Liver (tissue), 3 donors: Measurements from ENCODE around the gene PNLIPRP2.

Experiments
- EGR1 ChIP-seq, 2 donors: IDR thresholded peaks; 2 replicates each; pipeline ENCODE4 v1.6.1; 2016 to 2018; ENCODE audit warnings: antibody characterized with exemption in 2 of 2, low read depth in 2 of 2
- GABPA ChIP-seq, 2 donors: IDR thresholded peaks in 1 of 2; conservative IDR thresholded peaks in 1 of 2; 2 replicates each; pipeline ENCODE4 v1.6.1; 2016; ENCODE audit warnings: antibody characterized with exemption in 2 of 2, mild to moderate bottlenecking in 1 of 2, moderate library complexity in 1 of 2
- HNF4A ChIP-seq, 2 donors: conservative IDR thresholded peaks; 2 replicates each; pipeline ENCODE4 v1.6.1; 2016; ENCODE audit warnings: antibody characterized with exemption in 2 of 2, mild to moderate bottlenecking in 2 of 2
- RAD21 ChIP-seq, 2 donors: IDR thresholded peaks; 2 replicates each; pipeline ENCODE4 v1.6.1; 2016; ENCODE audit warnings: antibody characterized with exemption in 2 of 2, mild to moderate bottlenecking in 2 of 2
- RXRA ChIP-seq, 2 donors: IDR thresholded peaks; 2 replicates each; pipeline ENCODE4 v1.6.1; 2017 to 2018; ENCODE audit warnings: antibody characterized with exemption in 2 of 2, mild to moderate bottlenecking in 1 of 2
- SP1 ChIP-seq: IDR thresholded peaks from 2 replicates; pipeline ENCODE4 v1.6.1; 2018; ENCODE audit warnings: antibody characterized with exemption, mild to moderate bottlenecking
- TAF1 ChIP-seq: conservative IDR thresholded peaks from 2 replicates; pipeline ENCODE4 v1.6.1; 2016; ENCODE audit warnings: antibody characterized with exemption, mild to moderate bottlenecking
- YY1 ChIP-seq: IDR thresholded peaks from 2 replicates; pipeline ENCODE4 v1.6.1; 2016; ENCODE audit warnings: antibody characterized with exemption, mild to moderate bottlenecking
- TF ChIP-seq, protein P1 (sequence below): fragments of 150-350 bp; IDR thresholded peaks from 2 replicates; pipeline ENCODE4 v1.5.1; 2017; ENCODE audit warnings: improper control_type of control experiment, low read depth, low read length; ENCODE audit not compliant: missing input control
- TF ChIP-seq, protein P2 (sequence below): IDR thresholded peaks from 2 replicates; pipeline ENCODE4 v1.6.1; 2016; ENCODE audit warnings: antibody characterized with exemption
- TF ChIP-seq, protein P3 (sequence below): IDR thresholded peaks from 2 replicates; pipeline ENCODE4 v1.6.1; 2016; ENCODE audit warnings: antibody characterized with exemption, mild to moderate bottlenecking
- TF ChIP-seq, protein P4 (sequence below): IDR thresholded peaks from 2 replicates; pipeline ENCODE4 v1.6.1; 2016; ENCODE audit warnings: antibody characterized with exemption
- TF ChIP-seq, protein P5 (sequence below): IDR thresholded peaks from 2 replicates; pipeline ENCODE4 v1.6.1; 2016; ENCODE audit warnings: antibody characterized with exemption
- donor health status: healthy.
- donor health status: healthy.

DNA sequence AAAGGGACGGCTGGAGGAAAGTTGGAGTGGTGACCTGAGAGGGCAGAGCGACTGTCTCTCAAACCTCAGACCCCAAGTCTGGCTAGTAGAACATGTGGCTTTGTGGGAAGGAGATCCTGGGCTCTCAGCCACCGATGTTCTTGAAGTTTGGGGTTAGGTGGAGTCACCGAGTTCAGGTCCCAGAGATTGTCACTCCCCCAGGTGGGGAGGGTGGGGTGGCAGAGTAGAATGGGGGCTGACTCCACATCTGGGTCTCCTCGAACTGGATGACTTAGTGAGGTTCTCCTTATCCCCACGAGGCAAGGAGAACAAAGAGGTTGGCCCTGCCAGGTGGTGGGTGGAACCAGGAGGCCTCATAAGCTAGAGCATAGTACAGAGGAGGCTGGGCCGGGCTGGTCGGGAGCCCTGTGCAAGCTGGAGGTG is 14.7 kb upstream of the PNLIPRP2 start:
- TF ChIP-seq TAF1 (no peak), EGR1 (IDR thresholded peaks at IDR 0.05; ENCODE audit: low read depth in 2 of 2) (no peak), HNF4A (conservative IDR thresholded peaks at IDR 0.05) (no peak), YY1 (no peak), RXRA (IDR thresholded peaks at IDR 0.05) (no peak), GABPA (IDR thresholded peaks at IDR 0.05 in 1 of 2, conservative IDR thresholded peaks at IDR 0.05 in 1 of 2) (no peak), RAD21 (IDR thresholded peaks at IDR 0.05) (no peak), SP1 (no peak)
- TF ChIP-seq, protein P1, sequence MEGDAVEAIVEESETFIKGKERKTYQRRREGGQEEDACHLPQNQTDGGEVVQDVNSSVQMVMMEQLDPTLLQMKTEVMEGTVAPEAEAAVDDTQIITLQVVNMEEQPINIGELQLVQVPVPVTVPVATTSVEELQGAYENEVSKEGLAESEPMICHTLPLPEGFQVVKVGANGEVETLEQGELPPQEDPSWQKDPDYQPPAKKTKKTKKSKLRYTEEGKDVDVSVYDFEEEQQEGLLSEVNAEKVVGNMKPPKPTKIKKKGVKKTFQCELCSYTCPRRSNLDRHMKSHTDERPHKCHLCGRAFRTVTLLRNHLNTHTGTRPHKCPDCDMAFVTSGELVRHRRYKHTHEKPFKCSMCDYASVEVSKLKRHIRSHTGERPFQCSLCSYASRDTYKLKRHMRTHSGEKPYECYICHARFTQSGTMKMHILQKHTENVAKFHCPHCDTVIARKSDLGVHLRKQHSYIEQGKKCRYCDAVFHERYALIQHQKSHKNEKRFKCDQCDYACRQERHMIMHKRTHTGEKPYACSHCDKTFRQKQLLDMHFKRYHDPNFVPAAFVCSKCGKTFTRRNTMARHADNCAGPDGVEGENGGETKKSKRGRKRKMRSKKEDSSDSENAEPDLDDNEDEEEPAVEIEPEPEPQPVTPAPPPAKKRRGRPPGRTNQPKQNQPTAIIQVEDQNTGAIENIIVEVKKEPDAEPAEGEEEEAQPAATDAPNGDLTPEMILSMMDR, result no peak
- TF ChIP-seq, protein P2, sequence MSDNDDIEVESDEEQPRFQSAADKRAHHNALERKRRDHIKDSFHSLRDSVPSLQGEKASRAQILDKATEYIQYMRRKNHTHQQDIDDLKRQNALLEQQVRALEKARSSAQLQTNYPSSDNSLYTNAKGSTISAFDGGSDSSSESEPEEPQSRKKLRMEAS, result no peak
- TF ChIP-seq, protein P3, sequence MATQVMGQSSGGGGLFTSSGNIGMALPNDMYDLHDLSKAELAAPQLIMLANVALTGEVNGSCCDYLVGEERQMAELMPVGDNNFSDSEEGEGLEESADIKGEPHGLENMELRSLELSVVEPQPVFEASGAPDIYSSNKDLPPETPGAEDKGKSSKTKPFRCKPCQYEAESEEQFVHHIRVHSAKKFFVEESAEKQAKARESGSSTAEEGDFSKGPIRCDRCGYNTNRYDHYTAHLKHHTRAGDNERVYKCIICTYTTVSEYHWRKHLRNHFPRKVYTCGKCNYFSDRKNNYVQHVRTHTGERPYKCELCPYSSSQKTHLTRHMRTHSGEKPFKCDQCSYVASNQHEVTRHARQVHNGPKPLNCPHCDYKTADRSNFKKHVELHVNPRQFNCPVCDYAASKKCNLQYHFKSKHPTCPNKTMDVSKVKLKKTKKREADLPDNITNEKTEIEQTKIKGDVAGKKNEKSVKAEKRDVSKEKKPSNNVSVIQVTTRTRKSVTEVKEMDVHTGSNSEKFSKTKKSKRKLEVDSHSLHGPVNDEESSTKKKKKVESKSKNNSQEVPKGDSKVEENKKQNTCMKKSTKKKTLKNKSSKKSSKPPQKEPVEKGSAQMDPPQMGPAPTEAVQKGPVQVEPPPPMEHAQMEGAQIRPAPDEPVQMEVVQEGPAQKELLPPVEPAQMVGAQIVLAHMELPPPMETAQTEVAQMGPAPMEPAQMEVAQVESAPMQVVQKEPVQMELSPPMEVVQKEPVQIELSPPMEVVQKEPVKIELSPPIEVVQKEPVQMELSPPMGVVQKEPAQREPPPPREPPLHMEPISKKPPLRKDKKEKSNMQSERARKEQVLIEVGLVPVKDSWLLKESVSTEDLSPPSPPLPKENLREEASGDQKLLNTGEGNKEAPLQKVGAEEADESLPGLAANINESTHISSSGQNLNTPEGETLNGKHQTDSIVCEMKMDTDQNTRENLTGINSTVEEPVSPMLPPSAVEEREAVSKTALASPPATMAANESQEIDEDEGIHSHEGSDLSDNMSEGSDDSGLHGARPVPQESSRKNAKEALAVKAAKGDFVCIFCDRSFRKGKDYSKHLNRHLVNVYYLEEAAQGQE, result no peak
- TF ChIP-seq, protein P4, sequence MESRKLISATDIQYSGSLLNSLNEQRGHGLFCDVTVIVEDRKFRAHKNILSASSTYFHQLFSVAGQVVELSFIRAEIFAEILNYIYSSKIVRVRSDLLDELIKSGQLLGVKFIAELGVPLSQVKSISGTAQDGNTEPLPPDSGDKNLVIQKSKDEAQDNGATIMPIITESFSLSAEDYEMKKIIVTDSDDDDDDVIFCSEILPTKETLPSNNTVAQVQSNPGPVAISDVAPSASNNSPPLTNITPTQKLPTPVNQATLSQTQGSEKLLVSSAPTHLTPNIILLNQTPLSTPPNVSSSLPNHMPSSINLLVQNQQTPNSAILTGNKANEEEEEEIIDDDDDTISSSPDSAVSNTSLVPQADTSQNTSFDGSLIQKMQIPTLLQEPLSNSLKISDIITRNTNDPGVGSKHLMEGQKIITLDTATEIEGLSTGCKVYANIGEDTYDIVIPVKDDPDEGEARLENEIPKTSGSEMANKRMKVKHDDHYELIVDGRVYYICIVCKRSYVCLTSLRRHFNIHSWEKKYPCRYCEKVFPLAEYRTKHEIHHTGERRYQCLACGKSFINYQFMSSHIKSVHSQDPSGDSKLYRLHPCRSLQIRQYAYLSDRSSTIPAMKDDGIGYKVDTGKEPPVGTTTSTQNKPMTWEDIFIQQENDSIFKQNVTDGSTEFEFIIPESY, result no peak
- TF ChIP-seq, protein P5, sequence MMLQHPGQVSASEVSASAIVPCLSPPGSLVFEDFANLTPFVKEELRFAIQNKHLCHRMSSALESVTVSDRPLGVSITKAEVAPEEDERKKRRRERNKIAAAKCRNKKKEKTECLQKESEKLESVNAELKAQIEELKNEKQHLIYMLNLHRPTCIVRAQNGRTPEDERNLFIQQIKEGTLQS, result no peak
